Anterior cingulate cortex (tissue), 58 donors: ENCODE measurements around the gene PICK1.
"Not testable (repeated sequence)": the region's sequence is repeated elsewhere in the genome, so short reads cannot be mapped to it uniquely, and the experiment has no call there.

ENCODE experiments used
- DNase-seq, 58 donors: peaks; one replicate each; lab custom pipeline; 2025; lab: John Stamatoyannopoulos, UW

Gene PICK1

GRCh38 chr22:38110008-38110862 lies 53.0 kb downstream of the PICK1 start, which contains the start of gene BAIAP2L2:
BAIAP2L2 (minus strand) TSS chr22:38110684; CDS start chr22:38110525, 159 bp downstream.
- DNase-seq: no peak

GRCh38 chr22:38110863-38111852 lies 54.0 kb downstream of the PICK1 start:
- DNase-seq: no peak

- DNase-seq: no peak
Observed at GRCh38 chr22:38111925-38112355, 54.7 kb downstream of the PICK1 start.

- no peak for DNase-seq
Observed at GRCh38 chr22:38112381-38112780, 55.2 kb downstream of the PICK1 start.

- peak in 55 of 58 donors; percentile 20 to 91 (median 70) for DNase-seq
Observed at GRCh38 chr22:38114484-38115398, 57.5 kb downstream of the PICK1 start.

GRCh38 chr22:38115423-38116205 lies 58.4 kb downstream of the PICK1 start:
- DNase-seq: peak in 7 of 58 donors; percentile 8 to 37 (median 25)

- not testable (repeated sequence) for DNase-seq
Observed at GRCh38 chr22:38117556-38117955, 60.4 kb downstream of the PICK1 start.

GRCh38 chr22:38118182-38118581 lies 61.0 kb downstream of the PICK1 start:
- DNase-seq: no peak

GRCh38 chr22:38118747-38119146 lies 61.5 kb downstream of the PICK1 start:
- DNase-seq: not testable (repeated sequence)

- no peak for DNase-seq
Observed at GRCh38 chr22:38120359-38121110, 63.3 kb downstream of the PICK1 start.

GRCh38 chr22:38122616-38123015 lies 65.4 kb downstream of the PICK1 start:
- DNase-seq: no peak

- DNase-seq: no peak
Observed at GRCh38 chr22:38124236-38124974, 67.2 kb downstream of the PICK1 start.

GRCh38 chr22:38125038-38125610 lies 67.9 kb downstream of the PICK1 start:
- no peak for DNase-seq
